Activated CD4-positive, alpha-beta T cell treated with anti-CD3 and anti-CD28 coated beads, Interleukin-2, amount 10 ng/mL, durations not matched to agents 7 days and 5 days (primary cell): Measurements from ENCODE around the gene UBE2E2. TPM values are rescaled to one million over a fixed set of nuclear protein-coding genes. Genes with fewer than 3 reads are reported as not detected.
A peak's percentile ranks its signal among the peaks of the same experiment; 100 is the strongest.

Experiments
- CTCF ChIA-PET: fragments of 350-600 bp; sonication (Branson Sonifier 250); formaldehyde crosslinking; loops from one replicate; lab custom pipeline; 2021; ENCODE audit warnings: antibody characterized with exemption; lab: Charles Lee
- POLR2A ChIA-PET: fragments of 350-600 bp; sonication (Branson Sonifier 250); formaldehyde crosslinking; loops from one replicate; lab custom pipeline; 2021; ENCODE audit warnings: antibody characterized with exemption; lab: Charles Lee
- DNase-seq: peaks from one replicate; pipeline ENCODE4 v3.0.0-alpha.2; 2020
- H3K27ac Mint-ChIP-seq: one replicate; pipeline ENCODE4 v1.8.0; 2021; ENCODE audit warnings: mild to moderate bottlenecking, moderate library complexity, mixed read lengths
- H3K27me3 Mint-ChIP-seq: one replicate; pipeline ENCODE4 v1.8.0; 2021; ENCODE audit warnings: mixed read lengths
- H3K36me3 Mint-ChIP-seq: one replicate; pipeline ENCODE4 v1.8.0; 2021; ENCODE audit warnings: low read depth, mixed read lengths
- H3K4me1 Mint-ChIP-seq: one replicate; pipeline ENCODE4 v1.8.0; 2021; ENCODE audit warnings: mixed read lengths
- H3K4me3 Mint-ChIP-seq: one replicate; pipeline ENCODE4 v1.8.0; 2021; ENCODE audit warnings: mild to moderate bottlenecking, moderate library complexity, mixed read lengths
- H3K9me3 Mint-ChIP-seq: one replicate; pipeline ENCODE4 v1.8.0; 2021; ENCODE audit warnings: mixed read lengths
- total RNA-seq, 2 experiments: library from RNA; stranded (reverse); gene quantifications; one replicate each; pipeline ENCODE4 v1.2.3, GENCODE V29; 2021

UBE2E2 gene
- total RNA-seq, 2 experiments from 2014 or later: 1.7 to 4.7 TPM

DNA sequence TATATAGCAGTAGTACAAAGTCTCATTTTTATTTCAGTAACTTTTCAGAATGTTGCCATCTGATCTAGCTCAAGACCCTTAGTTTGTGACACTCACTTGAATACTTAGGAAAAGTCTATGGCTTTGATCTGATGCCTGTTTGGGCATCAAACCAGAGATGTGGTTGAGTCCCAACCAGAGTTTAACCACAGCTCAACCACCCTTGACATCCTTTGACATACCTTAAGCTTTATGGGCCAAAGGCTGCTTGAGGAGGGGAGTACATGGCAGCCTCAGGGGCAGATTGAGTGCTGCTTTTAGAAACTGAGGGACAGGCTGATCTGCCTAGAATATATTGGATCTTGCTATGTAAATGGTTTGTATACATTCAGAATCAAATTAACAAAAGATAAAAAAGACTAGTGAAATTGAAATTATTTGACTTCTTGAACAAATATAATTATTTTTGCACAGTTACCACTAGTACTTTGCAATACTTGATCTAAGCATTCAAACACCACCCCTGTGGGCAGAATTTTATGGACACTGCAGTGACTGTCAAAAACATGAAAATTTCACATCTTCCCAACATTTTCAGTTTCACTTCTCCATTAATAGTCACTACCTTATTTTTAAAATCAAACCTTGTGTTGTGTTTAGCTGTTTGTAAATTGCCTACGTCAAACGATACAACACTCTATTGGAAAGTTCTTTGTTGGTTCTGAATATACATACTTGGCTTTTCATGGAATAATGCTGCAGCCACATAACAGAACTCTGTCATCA is 199.8 kb downstream of the UBE2E2 start:
- CTCF ChIA-PET: no interaction called here
- no peak overlapping the region for H3K4me3 Mint-ChIP-seq
- no peaks in the 10 kb centered on the region for H3K9me3 Mint-ChIP-seq
- peaks cover 9% of the 10 kb centered on the region for H3K4me1 Mint-ChIP-seq
- H3K27me3 Mint-ChIP-seq: peaks cover 12% of the 10 kb centered on the region
- no peak overlapping the region for H3K27ac Mint-ChIP-seq
- no peaks in the 10 kb centered on the region for H3K36me3 Mint-ChIP-seq
- peak; percentile 15 for DNase-seq
- POLR2A ChIA-PET: no interaction called here

DNA sequence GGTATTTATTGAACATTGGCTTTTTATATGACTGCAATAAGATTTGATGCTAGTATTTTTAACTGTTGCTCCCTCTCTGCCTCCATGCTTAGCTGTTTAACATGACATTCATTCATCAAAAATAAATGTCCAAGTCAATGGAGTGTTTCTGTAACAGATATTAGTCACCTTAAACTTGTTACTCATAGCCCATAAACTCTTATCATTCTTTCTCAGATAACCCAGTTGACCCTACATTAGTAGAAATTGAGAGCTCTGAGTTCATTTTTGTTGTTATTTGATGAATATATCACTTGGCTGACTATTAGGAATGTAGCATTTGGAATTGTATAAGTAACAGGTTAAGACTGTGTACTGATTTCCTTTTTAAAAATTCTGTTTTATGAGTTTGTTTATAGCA is 201.1 kb downstream of the UBE2E2 start:
- DNase-seq: no peak
- H3K27ac Mint-ChIP-seq: no peak overlapping the region
- no peaks in the 10 kb centered on the region for H3K36me3 Mint-ChIP-seq
- peaks cover 9% of the 10 kb centered on the region for H3K4me1 Mint-ChIP-seq
- H3K27me3 Mint-ChIP-seq: peaks cover 12% of the 10 kb centered on the region
- CTCF ChIA-PET: no interaction called here
- POLR2A ChIA-PET: no interaction called here
- H3K4me3 Mint-ChIP-seq: no peak overlapping the region
- H3K9me3 Mint-ChIP-seq: no peaks in the 10 kb centered on the region

DNA sequence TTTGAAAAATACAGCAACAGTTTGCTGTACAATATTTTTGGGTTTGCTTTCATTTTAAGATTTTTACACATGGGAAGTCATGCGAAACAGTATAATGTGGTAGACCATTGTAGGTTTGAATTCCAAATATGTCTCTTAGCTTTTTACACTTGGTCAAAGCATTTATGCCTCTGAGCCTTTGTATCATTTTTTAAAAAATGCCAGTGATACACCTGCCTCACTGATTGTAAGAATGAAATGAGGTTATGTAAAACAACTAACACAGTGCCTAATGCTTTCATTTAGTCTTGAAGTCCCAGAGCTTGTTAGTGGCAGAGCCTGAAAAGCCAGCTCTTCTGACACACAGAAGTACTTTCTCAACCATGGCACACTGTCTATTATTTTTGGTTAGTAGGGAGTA is 202.0 kb downstream of the UBE2E2 start:
- POLR2A ChIA-PET: no interaction called here
- DNase-seq: no peak
- H3K27ac Mint-ChIP-seq: no peak overlapping the region

DNA sequence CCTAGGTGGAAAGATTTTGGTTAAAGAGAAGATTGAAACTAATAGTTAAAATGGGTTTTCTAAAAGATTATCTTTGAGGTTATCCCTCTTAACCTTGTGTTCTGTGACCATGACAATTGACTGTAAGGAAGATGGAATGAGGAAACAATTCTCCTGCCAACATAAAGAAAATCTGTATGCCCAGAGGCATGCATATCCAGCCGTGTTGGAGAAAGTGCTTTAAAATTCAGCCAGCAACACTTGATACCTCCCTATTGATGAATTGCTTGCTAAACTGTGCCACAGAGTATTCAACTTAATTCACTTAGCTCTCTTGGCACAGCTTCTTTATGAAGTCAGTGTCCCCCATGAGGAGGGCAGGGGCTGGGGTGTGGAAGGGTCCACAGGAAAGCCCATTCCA is 203.5 kb downstream of the UBE2E2 start:
- Mint-ChIP-seq H3K9me3 (no peaks in the 10 kb centered on the region), H3K27ac (no peak overlapping the region), H3K27me3 (peaks cover 10% of the 10 kb centered on the region), H3K4me3 (no peak overlapping the region), H3K4me1 (peaks cover 9% of the 10 kb centered on the region), H3K36me3 (no peaks in the 10 kb centered on the region)
- POLR2A ChIA-PET: no interaction called here
- CTCF ChIA-PET: no interaction called here
- DNase-seq: no peak

More for the DNA sequence above, 202.0 kb downstream of the UBE2E2 start:
- CTCF ChIA-PET: no interaction called here
- peaks cover 9% of the 10 kb centered on the region for H3K4me1 Mint-ChIP-seq
- H3K27me3 Mint-ChIP-seq: peaks cover 12% of the 10 kb centered on the region
- no peak overlapping the region for H3K4me3 Mint-ChIP-seq
- H3K9me3 Mint-ChIP-seq: no peaks in the 10 kb centered on the region
- H3K36me3 Mint-ChIP-seq: no peaks in the 10 kb centered on the region

DNA sequence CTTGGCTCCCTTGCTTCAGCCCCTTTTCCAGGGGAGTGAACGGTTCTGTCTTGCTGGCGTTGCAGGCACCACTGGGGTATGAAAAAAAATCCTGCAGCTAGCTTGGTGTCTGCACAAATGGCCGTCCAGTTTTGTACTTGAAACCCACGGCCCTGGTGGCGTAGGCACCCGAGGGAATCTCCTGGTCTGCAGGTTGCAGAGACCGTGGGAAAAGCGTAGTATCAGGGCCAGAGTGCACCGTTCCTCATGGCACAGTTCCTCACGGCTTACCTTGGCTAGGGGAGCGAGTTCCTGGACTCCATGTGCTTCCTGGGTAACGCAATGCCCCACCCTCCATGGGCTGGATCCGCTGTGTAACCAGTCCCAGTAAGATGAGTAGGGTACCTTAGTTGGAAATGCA is 214.9 kb downstream of the UBE2E2 start:
- DNase-seq: no peak
- ChIA-PET CTCF (no interaction called here), POLR2A (no interaction called here)
- Mint-ChIP-seq H3K36me3 (no peaks in the 10 kb centered on the region), H3K4me1 (no peaks in the 10 kb centered on the region), H3K27ac (no peak overlapping the region), H3K9me3 (peaks cover 3% of the 10 kb centered on the region), H3K27me3 (no peaks in the 10 kb centered on the region), H3K4me3 (no peak overlapping the region)

DNA sequence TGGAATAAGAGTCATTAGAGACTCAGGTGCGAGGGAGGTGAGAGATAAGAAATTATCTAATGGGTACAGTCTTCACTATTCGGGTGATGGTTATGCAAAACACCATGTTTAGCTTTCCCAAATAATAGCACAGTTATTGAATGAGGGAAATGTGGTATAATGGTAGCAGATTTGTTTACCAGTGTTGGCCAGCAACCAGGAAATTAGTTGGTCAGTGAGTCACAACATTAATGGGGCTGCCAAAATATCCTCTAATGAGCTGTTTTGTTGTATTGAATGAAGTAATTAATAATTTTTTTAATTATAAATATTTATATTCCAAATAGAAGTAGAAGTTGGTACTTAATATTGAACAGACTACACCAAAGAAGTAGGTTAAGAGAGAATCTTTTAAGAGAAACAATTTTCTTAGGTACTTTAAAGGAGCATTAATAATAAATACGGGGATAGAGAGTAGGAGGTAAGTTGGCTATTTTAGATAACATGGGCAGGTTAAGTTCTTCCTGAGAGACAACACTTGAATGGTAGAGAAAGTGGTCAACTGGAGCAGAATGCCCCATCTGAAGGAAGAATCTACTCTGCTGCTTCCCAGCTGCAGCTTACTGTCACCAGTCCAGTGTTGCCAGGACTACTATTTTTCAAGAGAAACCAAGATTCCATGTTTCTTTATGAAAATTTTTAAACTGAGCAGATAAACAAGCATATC is 218.8 kb downstream of the UBE2E2 start:
- H3K4me3 Mint-ChIP-seq: no peak overlapping the region
- no peak for DNase-seq
- no peaks in the 10 kb centered on the region for H3K27me3 Mint-ChIP-seq
- peaks cover 3% of the 10 kb centered on the region for H3K9me3 Mint-ChIP-seq
- H3K27ac Mint-ChIP-seq: no peak overlapping the region
- H3K4me1 Mint-ChIP-seq: no peaks in the 10 kb centered on the region
- H3K36me3 Mint-ChIP-seq: no peaks in the 10 kb centered on the region
- ChIA-PET POLR2A (no interaction called here), CTCF (interaction anchor here (1.4 kb wide), 1 partner anchor 8 kb away, joined by 3 read pairs; no protein-coding TSS in a partner anchor)

DNA sequence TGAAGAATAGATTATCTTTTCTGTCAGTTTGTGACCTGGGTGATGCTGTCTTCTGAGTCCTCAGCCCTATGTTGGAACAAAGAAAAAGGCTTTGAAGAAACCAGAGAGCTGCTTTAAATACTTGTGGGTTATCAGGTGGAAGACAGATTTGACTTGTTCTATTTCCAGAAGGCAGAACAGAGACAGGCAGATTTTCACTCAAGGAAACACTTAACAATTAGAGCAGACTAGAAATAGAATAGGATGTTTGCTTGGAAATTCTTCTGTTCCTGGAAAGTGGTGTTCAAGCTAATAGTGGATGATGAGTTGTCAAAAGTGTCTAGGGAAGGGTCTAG is 219.4 kb downstream of the UBE2E2 start:
- H3K27ac Mint-ChIP-seq: no peak overlapping the region
- no peaks in the 10 kb centered on the region for H3K4me1 Mint-ChIP-seq
- no peak overlapping the region for H3K4me3 Mint-ChIP-seq
- H3K36me3 Mint-ChIP-seq: no peaks in the 10 kb centered on the region
- ChIA-PET POLR2A (no interaction called here), CTCF (no interaction called here)
- H3K9me3 Mint-ChIP-seq: peaks cover 3% of the 10 kb centered on the region
- H3K27me3 Mint-ChIP-seq: no peaks in the 10 kb centered on the region
- no peak for DNase-seq

DNA sequence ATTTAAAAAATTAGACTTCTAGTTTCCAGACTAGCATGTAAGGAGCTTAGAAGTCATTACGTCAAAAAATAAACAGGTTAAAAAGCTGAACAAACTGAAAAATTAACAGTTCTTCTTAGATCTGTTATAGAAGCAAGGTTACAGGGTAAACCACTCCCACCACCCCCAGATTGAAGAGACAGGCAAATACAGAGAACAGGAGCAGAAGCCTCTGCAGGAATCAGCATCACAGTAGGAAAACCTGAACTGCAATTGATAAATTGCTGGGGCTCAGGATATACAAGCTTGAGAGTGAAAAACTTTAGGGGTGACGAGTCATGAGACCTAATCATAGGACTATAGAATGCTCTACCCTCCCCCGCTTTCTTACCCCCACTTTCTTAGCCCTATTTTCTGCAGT is 222.3 kb downstream of the UBE2E2 start:
- Mint-ChIP-seq H3K36me3 (no peaks in the 10 kb centered on the region), H3K4me3 (no peak overlapping the region), H3K27me3 (no peaks in the 10 kb centered on the region), H3K9me3 (peaks cover 3% of the 10 kb centered on the region), H3K27ac (no peak overlapping the region), H3K4me1 (no peaks in the 10 kb centered on the region)
- ChIA-PET POLR2A (no interaction called here), CTCF (no interaction called here)
- DNase-seq: no peak

DNA sequence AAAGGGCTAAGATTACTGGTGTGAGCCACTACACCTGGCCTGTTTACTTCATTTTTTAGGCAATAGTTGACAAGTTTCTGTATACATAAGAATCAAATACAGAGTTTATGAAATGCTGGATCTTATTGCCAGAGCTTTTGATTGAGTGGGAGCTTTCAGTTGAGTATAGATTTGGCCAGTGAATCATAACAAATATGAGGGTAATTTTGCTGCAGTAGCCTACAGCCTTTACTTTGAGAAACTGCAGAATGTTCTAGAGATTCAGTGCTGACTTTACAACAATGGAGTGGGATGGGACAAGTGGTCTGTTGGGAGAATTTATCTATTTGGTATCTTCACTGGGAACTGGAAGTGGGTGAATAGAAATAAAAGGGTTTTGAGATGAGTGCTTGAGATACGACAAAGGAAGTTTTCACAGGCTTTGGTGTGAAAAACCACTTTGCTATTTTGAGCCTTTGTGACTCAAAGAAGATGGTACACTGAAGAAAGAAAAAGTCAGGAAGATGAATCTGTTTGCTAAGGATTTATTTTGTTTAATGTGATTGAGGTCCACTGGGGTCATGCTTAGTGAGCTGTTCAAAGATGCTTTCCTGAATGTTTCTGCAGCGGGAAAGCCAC is 227.8 kb downstream of the UBE2E2 start:
- POLR2A ChIA-PET: no interaction called here
- peaks cover 11% of the 10 kb centered on the region for H3K4me1 Mint-ChIP-seq
- no peaks in the 10 kb centered on the region for H3K27me3 Mint-ChIP-seq
- DNase-seq: no peak
- H3K4me3 Mint-ChIP-seq: no peak overlapping the region
- no peaks in the 10 kb centered on the region for H3K36me3 Mint-ChIP-seq
- no peaks in the 10 kb centered on the region for H3K9me3 Mint-ChIP-seq
- CTCF ChIA-PET: no interaction called here
- H3K27ac Mint-ChIP-seq: no peak overlapping the region

DNA sequence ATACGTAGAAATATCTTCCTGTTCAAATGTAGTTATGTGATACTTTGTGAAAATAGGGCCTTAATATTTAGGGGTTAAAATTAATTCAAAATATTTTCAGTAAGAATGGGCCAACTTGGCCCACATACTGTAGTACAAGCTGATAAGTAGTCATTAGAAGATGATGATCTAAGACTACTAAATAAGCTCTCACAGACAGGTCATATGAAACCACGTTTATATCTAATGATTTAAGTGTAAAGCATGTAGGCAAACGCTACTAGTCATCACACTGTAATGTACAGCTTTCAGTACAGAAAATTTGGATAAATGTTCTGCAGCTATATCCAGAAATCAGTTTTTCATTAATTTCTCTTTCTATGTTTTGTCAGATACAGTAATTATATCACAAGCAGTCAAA is 228.6 kb downstream of the UBE2E2 start:
- Mint-ChIP-seq H3K4me3 (no peak overlapping the region), H3K27ac (no peak overlapping the region), H3K27me3 (no peaks in the 10 kb centered on the region), H3K4me1 (peaks cover 11% of the 10 kb centered on the region), H3K36me3 (no peaks in the 10 kb centered on the region), H3K9me3 (no peaks in the 10 kb centered on the region)
- no peak for DNase-seq
- ChIA-PET CTCF (no interaction called here), POLR2A (no interaction called here)

DNA sequence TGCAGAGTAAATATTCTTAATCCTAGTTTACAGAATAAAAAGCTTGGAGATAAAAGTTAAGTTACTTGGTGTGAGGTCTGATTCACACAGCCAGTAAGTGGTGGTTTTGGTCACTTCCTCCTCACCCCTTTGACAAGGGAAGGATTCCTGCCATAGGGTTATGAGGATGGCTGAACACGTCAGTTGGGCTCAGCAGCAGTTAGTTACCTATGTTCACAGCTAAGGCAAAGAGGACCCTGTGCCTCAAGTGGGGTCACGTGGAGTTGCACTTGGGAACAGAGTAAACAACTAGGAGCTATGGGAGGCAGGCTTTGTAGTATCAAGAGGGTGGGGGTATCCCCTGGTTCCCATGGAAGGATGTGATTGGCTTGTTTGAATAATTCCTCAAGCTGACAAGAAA is 232.2 kb downstream of the UBE2E2 start:
- ChIA-PET CTCF (interaction anchor here (0.6 kb wide), 1 partner anchor 254 kb away, joined by 3 read pairs; no protein-coding TSS in a partner anchor), POLR2A (no interaction called here)
- Mint-ChIP-seq H3K9me3 (no peaks in the 10 kb centered on the region), H3K36me3 (no peaks in the 10 kb centered on the region), H3K27me3 (peaks cover 3% of the 10 kb centered on the region), H3K4me1 (peaks cover 23% of the 10 kb centered on the region), H3K4me3 (no peak overlapping the region), H3K27ac (peak overlapping the region; percentile 28)
- no peak for DNase-seq

DNA sequence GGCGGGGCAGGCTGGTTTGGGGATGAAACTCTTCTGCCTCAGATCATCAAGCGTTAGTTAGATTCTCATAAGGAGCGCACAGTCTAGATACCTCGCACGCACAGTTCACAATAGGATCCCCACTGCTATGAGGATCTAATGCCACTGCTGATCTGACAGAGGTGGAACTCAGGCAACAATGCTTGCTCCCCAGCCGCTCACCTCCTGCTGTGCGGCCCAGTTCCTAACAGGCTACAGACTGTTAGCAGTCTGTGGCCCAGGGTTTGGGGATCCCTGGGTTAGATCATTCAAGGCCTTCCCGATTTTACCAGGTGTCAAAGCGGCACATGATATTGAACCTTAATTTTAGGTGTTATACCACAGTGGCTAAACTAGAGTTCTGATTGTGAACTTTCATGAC is 232.8 kb downstream of the UBE2E2 start:
- H3K4me1 Mint-ChIP-seq: peaks cover 27% of the 10 kb centered on the region
- no peak overlapping the region for H3K4me3 Mint-ChIP-seq
- H3K27me3 Mint-ChIP-seq: peaks cover 3% of the 10 kb centered on the region
- no peak for DNase-seq
- ChIA-PET POLR2A (no interaction called here), CTCF (no interaction called here)
- no peaks in the 10 kb centered on the region for H3K9me3 Mint-ChIP-seq
- H3K27ac Mint-ChIP-seq: no peak overlapping the region
- H3K36me3 Mint-ChIP-seq: peaks cover 2% of the 10 kb centered on the region

DNA sequence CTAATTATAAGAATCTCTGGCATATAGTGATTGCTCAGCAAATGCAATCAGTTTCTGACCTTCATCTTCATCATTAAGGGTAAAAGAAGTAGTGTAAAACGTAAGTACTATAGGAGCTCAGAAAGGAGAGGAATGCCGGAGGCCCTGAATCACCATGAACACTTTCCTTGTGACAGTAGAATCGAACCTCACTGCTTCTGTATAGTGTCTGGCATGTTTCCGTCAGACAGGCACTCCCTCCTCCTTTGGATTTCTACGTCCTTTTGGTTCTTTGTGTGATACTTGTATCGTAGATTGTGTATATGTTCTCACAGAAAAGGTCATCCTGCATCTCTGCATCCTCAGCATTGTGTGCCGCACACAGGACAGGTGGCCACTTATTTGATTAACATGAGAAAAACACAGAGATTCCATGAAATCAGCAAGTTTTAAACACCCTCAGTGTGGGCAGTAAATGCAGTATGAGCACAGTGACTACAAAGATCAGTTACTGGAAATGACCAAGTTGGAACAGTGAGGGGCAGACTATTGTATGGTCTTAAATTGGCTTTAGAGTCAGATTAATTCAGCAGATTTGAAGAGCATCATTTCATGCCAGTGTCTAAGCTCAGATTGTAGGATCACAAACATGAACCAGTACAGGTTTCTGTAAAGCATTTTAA is 234.5 kb downstream of the UBE2E2 start:
- CTCF ChIA-PET: no interaction called here
- Mint-ChIP-seq H3K36me3 (peaks cover 2% of the 10 kb centered on the region), H3K27me3 (peaks cover 3% of the 10 kb centered on the region)

More for the DNA sequence above, 234.5 kb downstream of the UBE2E2 start:
- Mint-ChIP-seq H3K27ac (no peak overlapping the region), H3K4me1 (peaks cover 30% of the 10 kb centered on the region), H3K4me3 (no peak overlapping the region), H3K9me3 (no peaks in the 10 kb centered on the region)
- POLR2A ChIA-PET: no interaction called here
- DNase-seq: no peak
